Astrocyte (in vitro differentiated cells and primary cell): ENCODE measurements around the gene KRTAP4-9. TPM values are rescaled to one million over a fixed set of nuclear protein-coding genes. Genes with fewer than 3 reads are reported as not detected.

Experiments
- DNase-seq: peaks from one replicate; pipeline ENCODE4 v3.0.0-alpha.2; 2010; ENCODE audit warnings: low read depth
- FAIRE-seq: peaks from 2 replicates; lab custom pipeline; 2011; peaks lifted over from hg19 to GRCh38; lab: Jason Lieb, UNC
- H2AFZ ChIP-seq: 2 replicates; pipeline ENCODE4 v1.6.0; 2012; ENCODE audit warnings: low read depth, low read length, inconsistent platforms
- H3K27ac ChIP-seq: 2 replicates; pipeline ENCODE4 v1.5.1; 2011; ENCODE audit warnings: low read depth, low read length, inconsistent platforms
- H3K27me3 ChIP-seq: 2 replicates; pipeline ENCODE4 v1.6.0; 2011; ENCODE audit warnings: low read length, inconsistent platforms; ENCODE audit not compliant: insufficient read depth
- H3K36me3 ChIP-seq: 2 replicates; pipeline ENCODE4 v1.5.1; 2011; ENCODE audit warnings: low read length, inconsistent platforms; ENCODE audit not compliant: insufficient read depth
- H3K4me1 ChIP-seq: 2 replicates; pipeline ENCODE4 v1.5.1; 2011; ENCODE audit warnings: low read length, inconsistent platforms; ENCODE audit not compliant: insufficient read depth
- H3K4me2 ChIP-seq: 2 replicates; pipeline ENCODE4 v1.6.0; 2012; ENCODE audit warnings: low read length, inconsistent platforms
- H3K4me3 ChIP-seq: 2 replicates; pipeline ENCODE4 v1.5.1; 2011; ENCODE audit warnings: low read depth, mild to moderate bottlenecking, low read length, inconsistent platforms; ENCODE audit not compliant: insufficient read depth
- H3K79me2 ChIP-seq: 2 replicates; pipeline ENCODE4 v1.6.0; 2012; ENCODE audit warnings: mild to moderate bottlenecking, low read length, inconsistent platforms; ENCODE audit not compliant: insufficient read depth
- H3K9ac ChIP-seq: 2 replicates; pipeline ENCODE4 v1.6.0; 2012; ENCODE audit warnings: mild to moderate bottlenecking, low read length, inconsistent platforms
- H3K9me3 ChIP-seq: 2 replicates; pipeline ENCODE4 v1.5.1; 2012; ENCODE audit warnings: low read depth, mild to moderate bottlenecking, low read length, inconsistent platforms; ENCODE audit not compliant: insufficient read depth
- H4K20me1 ChIP-seq: 2 replicates; pipeline ENCODE4 v1.6.0; 2012; ENCODE audit warnings: low read length, inconsistent platforms; ENCODE audit not compliant: insufficient read depth
- H3K27ac Mint-ChIP-seq: one replicate; pipeline ENCODE4 v1.8.0; 2021; ENCODE audit warnings: mild to moderate bottlenecking, mixed read lengths; ENCODE audit not compliant: unreplicated experiment
- H3K27me3 Mint-ChIP-seq: one replicate; pipeline ENCODE4 v1.8.0; 2021; ENCODE audit warnings: low read depth, mixed read lengths; ENCODE audit not compliant: unreplicated experiment
- H3K36me3 Mint-ChIP-seq: one replicate; pipeline ENCODE4 v1.8.0; 2021; ENCODE audit warnings: low read depth, mixed read lengths; ENCODE audit not compliant: unreplicated experiment
- H3K4me1 Mint-ChIP-seq: one replicate; pipeline ENCODE4 v1.8.0; 2021; ENCODE audit warnings: low read depth, mixed read lengths; ENCODE audit not compliant: unreplicated experiment
- H3K4me3 Mint-ChIP-seq: one replicate; pipeline ENCODE4 v1.8.0; 2021; ENCODE audit warnings: mild to moderate bottlenecking, moderate library complexity, mixed read lengths; ENCODE audit not compliant: unreplicated experiment
- H3K9me3 Mint-ChIP-seq: one replicate; pipeline ENCODE4 v1.8.0; 2021; ENCODE audit warnings: mild to moderate bottlenecking, mixed read lengths; ENCODE audit not compliant: unreplicated experiment
- EZH2 ChIP-seq: IDR thresholded peaks from 2 replicates; pipeline ENCODE4 v1.6.1; 2012; ENCODE audit warnings: mild to moderate bottlenecking, low read length, inconsistent platforms; ENCODE audit not compliant: insufficient read depth
- total RNA-seq: library from RNA; stranded (reverse); gene quantifications from 2 replicates; pipeline ENCODE4 v1.2.1, GENCODE V29; 2021
- TF ChIP-seq, protein P1 (sequence below): IDR thresholded peaks from 2 replicates; pipeline ENCODE4 v1.5.1; 2011; ENCODE audit warnings: low read depth, mild to moderate bottlenecking, inconsistent platforms, low read length, moderate library complexity; ENCODE audit not compliant: insufficient read depth

KRTAP4-9 gene
- total RNA-seq, 1 donor from 2014 or later: not detected

DNA sequence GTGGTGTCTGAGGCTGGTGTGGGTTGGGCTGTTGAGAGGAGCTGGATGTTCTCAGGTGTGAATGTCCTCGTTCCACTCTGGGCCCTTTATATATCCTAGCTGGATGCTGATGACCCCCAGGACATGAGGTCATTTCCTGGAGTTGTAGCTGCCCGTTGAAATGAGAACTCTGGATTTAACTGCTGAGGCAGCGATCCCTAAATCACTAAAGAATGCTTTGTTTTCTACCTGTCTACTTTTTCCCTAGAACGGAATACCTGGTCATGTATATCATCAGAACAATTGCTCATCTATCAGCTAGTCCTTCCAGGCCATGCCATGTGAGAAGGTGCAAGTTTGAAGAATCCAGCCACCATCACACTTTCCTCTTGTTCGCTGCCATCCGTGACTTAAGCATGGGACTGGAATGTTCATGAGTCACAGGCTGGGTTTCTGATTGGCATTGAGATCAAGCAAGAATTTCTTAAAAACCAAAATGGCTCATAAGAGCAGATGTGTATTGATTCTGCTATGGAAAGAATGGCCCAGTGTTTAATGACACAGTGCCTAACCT lies 45.1 kb upstream of the KRTAP4-9 start, which contains the start of gene KRTAP2-3:
KRTAP2-3 (minus strand) TSS at position 63 of the 553 bp plus-strand sequence. CDS start 64 bp downstream, outside the sequence.
- FAIRE-seq: peak; percentile 99
- H3K9me3 Mint-ChIP-seq: peaks cover 2% of the 10 kb centered on the region
- no peaks in the 10 kb centered on the region for H3K9me3 ChIP-seq
- no peaks in the 10 kb centered on the region for H3K27me3 ChIP-seq
- peaks cover 46% of the 10 kb centered on the region for H3K4me1 Mint-ChIP-seq
- peak within 1 kb of the TSS; percentile 62 for H3K4me3 Mint-ChIP-seq
- H3K27me3 Mint-ChIP-seq: no peaks in the 10 kb centered on the region
- H3K36me3 ChIP-seq: no peaks in the 10 kb centered on the region
- H3K36me3 Mint-ChIP-seq: no peaks in the 10 kb centered on the region
- H3K27ac ChIP-seq: peak within 1 kb of the TSS; percentile 96
- H4K20me1 ChIP-seq: no peaks in the 10 kb centered on the region
- H2AFZ ChIP-seq: no peak within 1 kb of the TSS
- TF ChIP-seq, protein P1, sequence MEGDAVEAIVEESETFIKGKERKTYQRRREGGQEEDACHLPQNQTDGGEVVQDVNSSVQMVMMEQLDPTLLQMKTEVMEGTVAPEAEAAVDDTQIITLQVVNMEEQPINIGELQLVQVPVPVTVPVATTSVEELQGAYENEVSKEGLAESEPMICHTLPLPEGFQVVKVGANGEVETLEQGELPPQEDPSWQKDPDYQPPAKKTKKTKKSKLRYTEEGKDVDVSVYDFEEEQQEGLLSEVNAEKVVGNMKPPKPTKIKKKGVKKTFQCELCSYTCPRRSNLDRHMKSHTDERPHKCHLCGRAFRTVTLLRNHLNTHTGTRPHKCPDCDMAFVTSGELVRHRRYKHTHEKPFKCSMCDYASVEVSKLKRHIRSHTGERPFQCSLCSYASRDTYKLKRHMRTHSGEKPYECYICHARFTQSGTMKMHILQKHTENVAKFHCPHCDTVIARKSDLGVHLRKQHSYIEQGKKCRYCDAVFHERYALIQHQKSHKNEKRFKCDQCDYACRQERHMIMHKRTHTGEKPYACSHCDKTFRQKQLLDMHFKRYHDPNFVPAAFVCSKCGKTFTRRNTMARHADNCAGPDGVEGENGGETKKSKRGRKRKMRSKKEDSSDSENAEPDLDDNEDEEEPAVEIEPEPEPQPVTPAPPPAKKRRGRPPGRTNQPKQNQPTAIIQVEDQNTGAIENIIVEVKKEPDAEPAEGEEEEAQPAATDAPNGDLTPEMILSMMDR: no peak
- peak within 1 kb of the TSS; percentile 98 for H3K27ac Mint-ChIP-seq
- H3K4me2 ChIP-seq: peak within 1 kb of the TSS; percentile 62
- DNase-seq: peak; percentile 99
- no peak within 1 kb of the TSS for H3K4me3 ChIP-seq
- H3K79me2 ChIP-seq: no peaks in the 10 kb centered on the region
- peak within 1 kb of the TSS; percentile 69 for H3K9ac ChIP-seq
- H3K4me1 ChIP-seq: peaks cover 45% of the 10 kb centered on the region

DNA sequence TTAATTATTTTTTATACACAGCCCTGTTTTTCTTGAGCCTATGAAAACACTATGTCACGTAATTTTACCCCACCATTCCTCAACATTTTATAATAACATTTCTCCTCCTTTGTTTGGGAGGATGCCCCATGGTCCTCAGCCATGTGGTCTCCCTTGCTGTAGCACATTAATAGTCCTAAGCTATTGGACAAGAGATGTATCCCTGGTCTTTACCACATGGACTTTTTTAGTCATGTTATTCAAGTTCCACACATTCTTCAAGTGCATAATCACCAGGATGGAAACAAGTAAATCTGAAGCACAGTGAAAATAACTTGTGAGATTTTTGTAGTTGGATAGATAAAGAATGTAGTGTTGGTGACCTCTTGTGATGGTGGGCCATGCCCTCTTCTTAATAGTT lies 43.2 kb upstream of the KRTAP4-9 start:
- DNase-seq (peak; percentile 99), FAIRE-seq (peak; percentile 95)
- Mint-ChIP-seq H3K36me3 (no peaks in the 10 kb centered on the region), H3K4me1 (peaks cover 56% of the 10 kb centered on the region), H3K9me3 (peaks cover 2% of the 10 kb centered on the region), H3K27ac (peak overlapping the region; percentile 97), H3K27me3 (no peaks in the 10 kb centered on the region), H3K4me3 (no peak overlapping the region)
- Histone ChIP-seq H3K79me2 (no peaks in the 10 kb centered on the region), H4K20me1 (no peaks in the 10 kb centered on the region), H3K9ac (peak overlapping the region; percentile 69), H2AFZ (no peak overlapping the region), H3K4me1 (peaks cover 58% of the 10 kb centered on the region), H3K4me2 (no peak overlapping the region), H3K27me3 (no peaks in the 10 kb centered on the region), H3K27ac (peak overlapping the region; percentile 96), H3K4me3 (no peak overlapping the region), H3K36me3 (no peaks in the 10 kb centered on the region), H3K9me3 (no peaks in the 10 kb centered on the region)
- TF ChIP-seq, protein P1: no peak
- TF ChIP-seq EZH2: no peak

DNA sequence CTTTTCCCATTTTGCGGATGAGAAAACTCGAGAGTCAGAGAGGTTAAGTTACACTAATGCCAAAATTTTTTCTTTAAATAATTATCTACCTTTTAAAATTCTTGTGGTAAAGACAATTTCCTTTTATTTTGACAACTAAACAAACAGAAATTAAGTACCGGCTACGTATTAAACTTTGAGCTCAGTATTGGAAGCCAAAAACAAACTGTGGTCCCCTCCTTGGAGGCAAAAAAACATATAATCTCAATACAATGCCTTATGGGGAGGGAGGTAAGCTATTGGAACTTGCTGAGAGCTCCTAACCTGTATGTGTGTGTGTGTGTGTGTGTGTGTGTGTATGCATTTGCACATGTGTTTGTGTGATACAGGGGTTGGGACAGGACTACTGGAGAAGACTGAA lies 41.7 kb upstream of the KRTAP4-9 start:
- H3K27me3 Mint-ChIP-seq: no peaks in the 10 kb centered on the region
- FAIRE-seq: peak; percentile 37
- H3K27me3 ChIP-seq: no peaks in the 10 kb centered on the region
- no peak overlapping the region for H3K4me3 Mint-ChIP-seq
- no peak overlapping the region for H3K4me3 ChIP-seq
- no peaks in the 10 kb centered on the region for H3K36me3 ChIP-seq
- H3K4me1 ChIP-seq: peaks cover 59% of the 10 kb centered on the region
- no peaks in the 10 kb centered on the region for H3K79me2 ChIP-seq
- no peaks in the 10 kb centered on the region for H3K36me3 Mint-ChIP-seq
- H3K9ac ChIP-seq: peak overlapping the region; percentile 10
- H4K20me1 ChIP-seq: no peaks in the 10 kb centered on the region
- no peak overlapping the region for H3K27ac Mint-ChIP-seq
- no peak overlapping the region for H2AFZ ChIP-seq
- DNase-seq: no peak
- H3K4me1 Mint-ChIP-seq: peaks cover 58% of the 10 kb centered on the region
- peak overlapping the region; percentile 96 for H3K27ac ChIP-seq
- H3K4me2 ChIP-seq: no peak overlapping the region
- H3K9me3 Mint-ChIP-seq: peaks cover under 1% of the 10 kb centered on the region
- TF ChIP-seq, protein P1: no peak
- no peak for TF ChIP-seq EZH2
- no peaks in the 10 kb centered on the region for H3K9me3 ChIP-seq
